Skin of body (tissue), 2 donors: ENCODE results near the gene SHC3. TPM values are rescaled to one million over a fixed set of nuclear protein-coding genes. Genes with fewer than 3 reads are reported as not detected.

Experiments
- DNase-seq: peaks from one replicate; lab custom pipeline; 2025; lab: John Stamatoyannopoulos, UW
- total RNA-seq: library from RNA; depleted of rRNA; stranded (reverse); fragments of >200 nt; gene quantifications from one replicate; pipeline ENCODE4 v1.2.3, GENCODE V29; 2014

The SHC3 gene
- total RNA-seq, 1 donor from 2014 or later = 0.79 TPM

GRCh38 chr9:88965473-88965872 lies 213.1 kb downstream of the SHC3 start:
- DNase-seq = no peak

- DNase-seq = no peak
Measured at GRCh38 chr9:88960632-88961031, 218.0 kb downstream of the SHC3 start.

- no peak for DNase-seq
Measured at GRCh38 chr9:88959727-88960469, 218.7 kb downstream of the SHC3 start.

- DNase-seq = no peak
Measured at GRCh38 chr9:88957526-88957925, 221.1 kb downstream of the SHC3 start.

Other genes starting within 250 kb of the SHC3 start
- 7.9 TPM for gene S1PR3, start 187.3 kb downstream of the SHC3 start, total RNA-seq
- gene CKS2, start 132.4 kb upstream of the SHC3 start, total RNA-seq = 32.4 TPM
- gene SECISBP2, start 139.7 kb upstream of the SHC3 start, total RNA-seq = 54.9 TPM